HEK293 (cell line): ENCODE results near the gene LRP3.

Experiments
- CTCF ChIA-PET: fragments of 350-600 bp; formaldehyde crosslinking; extraction: SDS; loops from one replicate; lab custom pipeline; 2021; ENCODE audit warnings: antibody characterized with exemption; lab: Yijun Ruan, JAX
- POLR2A ChIA-PET: fragments of 300-600 bp; formaldehyde crosslinking; extraction: SDS; loops from one replicate; lab custom pipeline; 2020; ENCODE audit warnings: antibody characterized with exemption, inconsistent platforms; lab: Yijun Ruan, JAX
- H3K27ac ChIP-seq: fragments of 200-500 bp; sonication (Bioruptor generic); 2 replicates; pipeline ENCODE4 v1.5.1; 2014; ENCODE audit warnings: low read depth, low read length, control low read depth, inconsistent platforms; ENCODE audit errors: extremely low read depth
- H3K36me3 ChIP-seq, 2 experiments: fragments of 200-500 bp in 1 of 2; sonication (Bioruptor generic) in 1 of 2; 1 replicate in 1 of 2; 2 replicates in 1 of 2; pipeline ENCODE4 v1.5.1; 2014 to 2017; ENCODE audit warnings: inconsistent platforms in 2 of 2, low read length in 2 of 2; ENCODE audit not compliant: control insufficient read depth in 2 of 2, insufficient read depth in 1 of 2
- H3K4me1 ChIP-seq: fragments of 200-500 bp; sonication (Bioruptor generic); 2 replicates; pipeline ENCODE4 v1.5.1; 2014; ENCODE audit warnings: mild to moderate bottlenecking, low read length, inconsistent platforms; ENCODE audit not compliant: control insufficient read depth, insufficient read depth
- H3K4me3 ChIP-seq: 2 replicates; pipeline ENCODE4 v1.5.1; 2011; ENCODE audit warnings: low read depth, mild to moderate bottlenecking, control low read depth, low read length, moderate library complexity
- H3K9me3 ChIP-seq: fragments of 200-500 bp; sonication (Bioruptor generic); 2 replicates; pipeline ENCODE4 v1.5.1; 2014; ENCODE audit warnings: low read depth, low read length, inconsistent platforms; ENCODE audit not compliant: control insufficient read depth, insufficient read depth
- EGR2 ChIP-seq: fragments of 450-650 bp; formaldehyde crosslinking; IDR thresholded peaks from 2 replicates; pipeline ENCODE4 v1.5.1; 2016; ENCODE audit warnings: low read depth, missing biosample characterization, missing genetic modification characterization
- GLIS1 ChIP-seq: fragments of 450-650 bp; formaldehyde crosslinking; IDR thresholded peaks from 2 replicates; pipeline ENCODE4 v1.5.1; 2016; ENCODE audit warnings: missing biosample characterization, missing genetic modification characterization
- MZF1 ChIP-seq: fragments of 450-650 bp; formaldehyde crosslinking; IDR thresholded peaks from 2 replicates; pipeline ENCODE4 v1.5.1; 2017; ENCODE audit warnings: missing biosample characterization, missing genetic modification characterization, borderline replicate concordance
- PATZ1 ChIP-seq: fragments of 450-650 bp; formaldehyde crosslinking; IDR thresholded peaks from 2 replicates; pipeline ENCODE4 v1.5.1; 2016; ENCODE audit warnings: missing biosample characterization, missing genetic modification characterization
- PBX3 ChIP-seq: sonication (generic); formaldehyde crosslinking; IDR thresholded peaks from 2 replicates; pipeline ENCODE4 v1.8.1; 2022; ENCODE audit warnings: mild to moderate bottlenecking, moderate library complexity, missing genetic modification reagents
- SP7 ChIP-seq: fragments of 450-650 bp; formaldehyde crosslinking; IDR thresholded peaks from 2 replicates; pipeline ENCODE4 v1.5.1; 2016; ENCODE audit warnings: missing biosample characterization, missing genetic modification characterization
- ZBTB44 ChIP-seq: fragments of 450-650 bp; IDR thresholded peaks from 2 replicates; pipeline ENCODE4 v1.5.1; 2018; ENCODE audit warnings: missing biosample characterization, mild to moderate bottlenecking, missing genetic modification characterization
- ZFHX2 ChIP-seq: fragments of 450-650 bp; formaldehyde crosslinking; conservative IDR thresholded peaks from 2 replicates; pipeline ENCODE4 v1.5.1; 2016; ENCODE audit warnings: missing biosample characterization, missing genetic modification characterization
- ZFP69B ChIP-seq: fragments of 450-650 bp; formaldehyde crosslinking; IDR thresholded peaks from 2 replicates; pipeline ENCODE4 v1.5.1; 2016; ENCODE audit warnings: missing biosample characterization, missing genetic modification characterization
- ZNF133 ChIP-seq: fragments of 450-650 bp; formaldehyde crosslinking; IDR thresholded peaks from 2 replicates; pipeline ENCODE4 v1.5.1; 2016; ENCODE audit warnings: missing biosample characterization, missing genetic modification characterization
- ZNF157 ChIP-seq: fragments of 450-650 bp; formaldehyde crosslinking; IDR thresholded peaks from 2 replicates; pipeline ENCODE4 v1.5.1; 2016; ENCODE audit warnings: missing biosample characterization, missing genetic modification characterization
- ZNF19 ChIP-seq: fragments of 450-650 bp; formaldehyde crosslinking; IDR thresholded peaks from 2 replicates; pipeline ENCODE4; 2016; ENCODE audit warnings: missing biosample characterization, missing genetic modification characterization, low read depth
- ZNF223 ChIP-seq: fragments of 450-650 bp; formaldehyde crosslinking; IDR thresholded peaks from 2 replicates; pipeline ENCODE4 v1.5.1; 2016; ENCODE audit warnings: missing biosample characterization, missing genetic modification characterization
- ZNF23 ChIP-seq: fragments of 450-650 bp; formaldehyde crosslinking; IDR thresholded peaks from 2 replicates; pipeline ENCODE4 v1.5.1; 2016; ENCODE audit warnings: missing biosample characterization, missing genetic modification characterization, borderline replicate concordance
- ZNF366 ChIP-seq: fragments of 450-650 bp; formaldehyde crosslinking; conservative IDR thresholded peaks from 2 replicates; pipeline ENCODE4 v1.5.1; 2016; ENCODE audit warnings: missing biosample characterization, missing genetic modification characterization
- ZNF449 ChIP-seq: fragments of 450-650 bp; formaldehyde crosslinking; IDR thresholded peaks from 2 replicates; pipeline ENCODE4 v1.5.1; 2017; ENCODE audit warnings: missing biosample characterization, mild to moderate bottlenecking, missing genetic modification characterization, moderate library complexity
- ZNF510 ChIP-seq: fragments of 450-650 bp; formaldehyde crosslinking; IDR thresholded peaks from 2 replicates; pipeline ENCODE4 v1.5.1; 2018; ENCODE audit warnings: mild to moderate bottlenecking, missing genetic modification characterization, missing biosample characterization; ENCODE audit not compliant: insufficient replicate concordance
- ZNF624 ChIP-seq: fragments of 450-650 bp; formaldehyde crosslinking; IDR thresholded peaks from 2 replicates; pipeline ENCODE4 v1.5.1; 2017; ENCODE audit warnings: missing biosample characterization, missing genetic modification characterization
- ZNF629 ChIP-seq: fragments of 450-650 bp; formaldehyde crosslinking; IDR thresholded peaks from 2 replicates; pipeline ENCODE4 v1.5.1; 2017; ENCODE audit warnings: missing biosample characterization, missing genetic modification characterization
- ZNF639 ChIP-seq: fragments of 450-650 bp; formaldehyde crosslinking; IDR thresholded peaks from 2 replicates; pipeline ENCODE4 v1.5.1; 2016; ENCODE audit warnings: missing biosample characterization, missing genetic modification characterization
- ZNF664 ChIP-seq: fragments of 450-650 bp; formaldehyde crosslinking; IDR thresholded peaks from 2 replicates; pipeline ENCODE4 v1.5.1; 2016; ENCODE audit warnings: missing biosample characterization, missing genetic modification characterization
- ZNF792 ChIP-seq: fragments of 450-650 bp; formaldehyde crosslinking; IDR thresholded peaks from 2 replicates; pipeline ENCODE4 v1.5.1; 2016; ENCODE audit warnings: missing biosample characterization, missing genetic modification characterization

The LRP3 gene

GRCh38 chr19:33146209-33146608, 47.9 kb upstream of the LRP3 start:
- ChIA-PET POLR2A (interaction anchor here (2.6 kb wide), 1 partner anchor 30 kb away, joined by 12 read pairs; no protein-coding TSS in a partner anchor), CTCF (interaction anchor here (0.6 to 6.3 kb wide), 7 partner anchors 9 to 127 kb away, joined by 3 to 152 read pairs (median 3); no protein-coding TSS in a partner anchor)
- no peak overlapping the region for H3K27ac ChIP-seq
- TF ChIP-seq ZNF19 (tag by site-specific recombination) = no peak
- 0 out of 2 replicates have a peak, but pooled peaks have one; percentile 29 for TF ChIP-seq EGR2
- no peak for TF ChIP-seq SP7
- no peak for TF ChIP-seq ZNF792 (tag by site-specific recombination)
- TF ChIP-seq ZNF624 = no peak
- peak; percentile 20; the same call in 1 of the 2 replicates for TF ChIP-seq ZNF157 (tag by site-specific recombination)
- TF ChIP-seq ZNF223 (tag by site-specific recombination) = no peak
- no peak for TF ChIP-seq PBX3 (CRISPR knock-in tag)
- TF ChIP-seq ZNF510 (tag by site-specific recombination) = no peak
- no peak for TF ChIP-seq ZNF629 (tag by site-specific recombination)
- peak; percentile 52 for TF ChIP-seq ZFHX2 (tag by site-specific recombination)
- TF ChIP-seq ZBTB44 (tag by site-specific recombination) = no peak
- TF ChIP-seq ZNF366 (tag by site-specific recombination) = peak; percentile 88
- no peak for TF ChIP-seq ZNF449 (tag by site-specific recombination)
- no peak for TF ChIP-seq PATZ1 (tag by site-specific recombination)
- TF ChIP-seq ZNF133 = no peak
- TF ChIP-seq MZF1 (tag by site-specific recombination) = no peak
- no peak for TF ChIP-seq ZNF639 (tag by site-specific recombination)
- TF ChIP-seq ZNF23 (tag by site-specific recombination) = no peak
- TF ChIP-seq ZFP69B (tag by site-specific recombination) = no peak
- no peak for TF ChIP-seq GLIS1 (tag by site-specific recombination)
- no peak for TF ChIP-seq ZNF664 (tag by site-specific recombination)
- no peak overlapping the region for H3K4me3 ChIP-seq
- H3K9me3 ChIP-seq = no peaks in the 10 kb centered on the region; the same call in 1 of the 2 replicates
- no peaks in the 10 kb centered on the region; a peak in 1 of 3 replicates for H3K36me3 ChIP-seq
- peaks cover 3% of the 10 kb centered on the region; the same call in 1 of the 2 replicates for H3K4me1 ChIP-seq
